SK-N-SH (cell line): ENCODE measurements around the gene PLSCR1. TPM values are rescaled to one million over a fixed set of nuclear protein-coding genes. Genes with fewer than 3 reads are reported as not detected.
A peak's percentile ranks its signal among the peaks of the same experiment; 100 is the strongest.

Experiments used
- CTCF ChIA-PET: fragments of 300-600, 350-600 bp; formaldehyde crosslinking; extraction: SDS; loops from one replicate; lab custom pipeline; 2021; lab: Yijun Ruan, JAX
- POLR2A ChIA-PET: fragments of 350-600 bp; sonication (Branson Sonifier 250); formaldehyde crosslinking; extraction: SDS; loops from one replicate; lab custom pipeline; 2020; ENCODE audit warnings: antibody characterized with exemption, inconsistent platforms; lab: Yijun Ruan, JAX
- DNase-seq: peaks from one replicate; pipeline ENCODE4 v3.0.0; 2012
- H2AFZ ChIP-seq: fragments of 200-600 bp; sonication (generic); 2 replicates; pipeline ENCODE4 v1.8.1; 2016; ENCODE audit warnings: antibody characterized with exemption, mild to moderate bottlenecking, low read depth
- H3F3A ChIP-seq: fragments of 200-600 bp; sonication (generic); replicated peaks from 2 replicates; pipeline ENCODE3; 2016; ENCODE audit warnings: antibody characterized with exemption, mild to moderate bottlenecking; ENCODE audit not compliant: insufficient read depth
- H3K27ac ChIP-seq, 2 experiments: fragments of 200-500 bp in 1 of 2; fragments of 200-600 bp in 1 of 2; sonication (Bioruptor generic) in 1 of 2; sonication (generic), shearing (Covaris generic) in 1 of 2; 2 replicates each; pipeline versions ENCODE4 v1.5.1 to v1.6.1; 2014 to 2016; ENCODE audit warnings: low read depth in 2 of 2, inconsistent platforms in 1 of 2, low read length in 1 of 2, mild to moderate bottlenecking in 1 of 2, mixed read lengths in 1 of 2
- H3K27me3 ChIP-seq: fragments of 200-600 bp; sonication (generic), shearing (Covaris generic); 2 replicates; pipeline ENCODE4 v1.6.1; 2016; ENCODE audit warnings: mixed run types; ENCODE audit not compliant: insufficient read depth
- H3K36me3 ChIP-seq, 2 experiments: fragments of 200-500 bp in 1 of 2; fragments of 200-600 bp in 1 of 2; sonication (Bioruptor generic) in 1 of 2; sonication (generic) in 1 of 2; replicated peaks in 1 of 2; 2 replicates each; pipeline versions ENCODE3 to v1.5.1; 2014 to 2016; ENCODE audit warnings: low read length in 1 of 2, mild to moderate bottlenecking in 1 of 2; ENCODE audit not compliant: insufficient read depth in 2 of 2, control insufficient read depth in 1 of 2
- H3K4me1 ChIP-seq, 2 experiments: fragments of 200-500 bp in 1 of 2; fragments of 200-600 bp in 1 of 2; sonication (Bioruptor generic) in 1 of 2; sonication (generic), shearing (Covaris generic) in 1 of 2; 2 replicates each; pipeline versions ENCODE4 v1.5.1 to v1.6.1; 2014 to 2016; ENCODE audit warnings: low read depth in 1 of 2, low read length in 1 of 2, mixed run types in 1 of 2; ENCODE audit not compliant: insufficient read depth in 2 of 2, control insufficient read depth in 1 of 2
- H3K4me2 ChIP-seq: fragments of 200-600 bp; sonication (generic), shearing (Covaris generic); 2 replicates; pipeline ENCODE4 v1.6.1; 2017; ENCODE audit warnings: mixed run types
- H3K4me3 ChIP-seq, 2 experiments: fragments of 200-500 bp in 1 of 2; fragments of 200-600 bp in 1 of 2; sonication (Bioruptor generic) in 1 of 2; sonication (generic), shearing (Covaris generic) in 1 of 2; 2 replicates each; pipeline versions ENCODE4 v1.5.1 to v1.8.1; 2014 to 2016; ENCODE audit warnings: low read depth in 2 of 2, inconsistent platforms in 1 of 2, low read length in 1 of 2, mild to moderate bottlenecking in 1 of 2, mixed read lengths in 1 of 2, moderate library complexity in 1 of 2
- H3K79me2 ChIP-seq: fragments of 200-600 bp; sonication (generic); 2 replicates; pipeline ENCODE4 v1.8.1; 2017; ENCODE audit warnings: mild to moderate bottlenecking; ENCODE audit not compliant: insufficient read depth
- H3K9ac ChIP-seq: fragments of 200-600 bp; sonication (generic); 2 replicates; pipeline ENCODE4 v1.6.1; 2017; ENCODE audit warnings: mixed run types
- H3K9me2 ChIP-seq: fragments of 200-600 bp; sonication (generic); 2 replicates; pipeline ENCODE4 v1.6.1; 2017; ENCODE audit warnings: mixed run types
- H3K9me3 ChIP-seq: fragments of 200-600 bp; sonication (generic); 2 replicates; pipeline ENCODE4 v1.6.1; 2017; ENCODE audit warnings: mixed run types, mild to moderate bottlenecking, moderate library complexity
- H4K20me1 ChIP-seq: fragments of 200-600 bp; sonication (generic); 2 replicates; pipeline ENCODE4 v1.6.1; 2017; ENCODE audit warnings: mild to moderate bottlenecking, mixed run types; ENCODE audit not compliant: insufficient read depth
- CTCF ChIP-seq: fragments of 200-600 bp; sonication (generic); IDR thresholded peaks from 2 replicates; pipeline ENCODE4 v1.6.1; 2017; ENCODE audit warnings: antibody characterized with exemption, mild to moderate bottlenecking, moderate library complexity
- ELF1 ChIP-seq: IDR thresholded peaks from 2 replicates; pipeline ENCODE4 v1.4.0; 2012
- FOSL2 ChIP-seq: IDR thresholded peaks from 2 replicates; pipeline ENCODE4 v1.4.0; 2012; ENCODE audit warnings: low read depth, mild to moderate bottlenecking, moderate library complexity, borderline replicate concordance
- GATA2 ChIP-seq: sonication (generic); formaldehyde crosslinking; IDR thresholded peaks from 2 replicates; pipeline ENCODE4 v1.5.0; 2020; ENCODE audit warnings: mild to moderate bottlenecking, missing genetic modification reagents
- IRF3 ChIP-seq: fragments of 150-350 bp; IDR thresholded peaks from 2 replicates; pipeline ENCODE4 v1.6.1; 2016; ENCODE audit warnings: mild to moderate bottlenecking, low read depth, low read length
- JUND ChIP-seq: IDR thresholded peaks from 2 replicates; pipeline ENCODE4 v1.4.0; 2012
- NFIC ChIP-seq: IDR thresholded peaks from 2 replicates; pipeline ENCODE4 v1.4.0; 2012; ENCODE audit warnings: borderline replicate concordance
- POLR2AphosphoS5 ChIP-seq: IDR thresholded peaks from 2 replicates; pipeline ENCODE4 v1.6.1; 2012; ENCODE audit warnings: low read depth, low read length
- RAD21 ChIP-seq: IDR thresholded peaks from 2 replicates; pipeline ENCODE4 v1.6.1; 2012; ENCODE audit warnings: mild to moderate bottlenecking, low read length
- RFX5 ChIP-seq: IDR thresholded peaks from 2 replicates; pipeline ENCODE4 v1.6.1; 2012; ENCODE audit warnings: mild to moderate bottlenecking, improper control_type of control experiment, low read length
- RXRA ChIP-seq: IDR thresholded peaks from 2 replicates; pipeline ENCODE4 v1.4.0; 2012; ENCODE audit warnings: low read depth, mild to moderate bottlenecking, borderline replicate concordance
- SIN3A ChIP-seq: IDR thresholded peaks from 2 replicates; pipeline ENCODE4 v1.6.1; 2012; ENCODE audit warnings: low read depth, mild to moderate bottlenecking, low read length, moderate library complexity, borderline replicate concordance
- SMC3 ChIP-seq: IDR thresholded peaks from 2 replicates; pipeline ENCODE4 v1.6.1; 2012; ENCODE audit warnings: low read depth, low read length, improper control_type of control experiment
- TAF1 ChIP-seq: IDR thresholded peaks from 2 replicates; pipeline ENCODE4 v1.6.1; 2012; ENCODE audit warnings: low read depth, mild to moderate bottlenecking, low read length, moderate library complexity, borderline replicate concordance
- TCF12 ChIP-seq: IDR thresholded peaks from 2 replicates; pipeline ENCODE4 v1.4.0; 2012
- TEAD4 ChIP-seq: IDR thresholded peaks from 2 replicates; pipeline ENCODE4 v1.4.0; 2012; ENCODE audit warnings: mild to moderate bottlenecking, borderline replicate concordance; ENCODE audit not compliant: insufficient read depth
- YY1 ChIP-seq: IDR thresholded peaks from 2 replicates; pipeline ENCODE4 v1.4.0; 2012; ENCODE audit warnings: low read depth, mild to moderate bottlenecking
- ZBTB33 ChIP-seq: IDR thresholded peaks from 2 replicates; pipeline ENCODE4 v1.4.0; 2012; ENCODE audit warnings: low read depth, borderline replicate concordance
- WGBS: methylation state at CpG from one replicate; pipeline ENCODE4 v1.1.6; 2017; ENCODE audit warnings: low lambda C conversion rate; 5-methylcytosine and 5-hydroxymethylcytosine counted together
- polyA plus RNA-seq, 3 experiments: library from polyadenylated mRNA; depleted of rRNA; stranded (reverse); fragments of >200 nt; gene quantifications; 2 replicates each; pipeline ENCODE4 v1.2.3, GENCODE V29; 2012

Gene PLSCR1
- polyA plus RNA-seq, 1 of the 3 experiments (the other 2 are of a cell fraction), result 10.9 TPM

GRCh38 chr3:146581951-146582467, 37.6 kb upstream of the PLSCR1 start (continued):
- TF ChIP-seq CTCF (no peak), JUND (no peak), FOSL2 (no peak), ZBTB33 (no peak), ELF1 (no peak), POLR2AphosphoS5 (no peak), TEAD4 (no peak), SIN3A (no peak), NFIC (no peak), RXRA (no peak), TCF12 (no peak)

GRCh38 chr3:146581080-146581601, 36.7 kb upstream of the PLSCR1 start:
- H3K4me2 ChIP-seq, result no peak overlapping the region
- no peaks in the 10 kb centered on the region for H4K20me1 ChIP-seq
- no peak overlapping the region for H3K4me3 ChIP-seq
- H3K9me3 ChIP-seq, result no peaks in the 10 kb centered on the region
- no peaks in the 10 kb centered on the region for H3K27me3 ChIP-seq
- ChIA-PET POLR2A (no interaction called here), CTCF (interaction anchor here (1.3 kb wide), 1 partner anchor 12 kb away, joined by 3 read pairs; no protein-coding TSS in a partner anchor)
- H3K9me2 ChIP-seq, result no peaks in the 10 kb centered on the region
- H3K79me2 ChIP-seq, result no peaks in the 10 kb centered on the region
- no peaks in the 10 kb centered on the region for H3F3A ChIP-seq
- H3K9ac ChIP-seq, result no peak overlapping the region
- H3K27ac ChIP-seq, result no peak overlapping the region
- no peaks in the 10 kb centered on the region for H3K36me3 ChIP-seq
- no peak for TF ChIP-seq ELF1
- TF ChIP-seq SMC3, result no peak
- no peak for TF ChIP-seq TEAD4
- H2AFZ ChIP-seq, result no peak overlapping the region
- DNase-seq, result no peak
- WGBS, result 3% methylated on average over 1 of the region's 1 CpG
- no peaks in the 10 kb centered on the region for H3K4me1 ChIP-seq

- Histone ChIP-seq H3K9me2 (no peaks in the 10 kb centered on the region), H4K20me1 (no peaks in the 10 kb centered on the region), H3K9me3 (no peaks in the 10 kb centered on the region), H3K4me3 (no peak overlapping the region), H3K79me2 (no peaks in the 10 kb centered on the region), H3K4me2 (no peak overlapping the region), H3K4me1 (no peaks in the 10 kb centered on the region), H3K27me3 (no peaks in the 10 kb centered on the region; the same call in 1 of the 2 replicates), H2AFZ (no peak overlapping the region), H3F3A (no peaks in the 10 kb centered on the region), H3K27ac (no peak overlapping the region), H3K9ac (no peak overlapping the region), H3K36me3 (no peaks in the 10 kb centered on the region)
- POLR2A ChIA-PET, result no interaction called here
- CTCF ChIA-PET, result interaction anchor here (0.6 to 2.0 kb wide), 11 partner anchors 9 to 520 kb away, joined by 3 to 10 read pairs (median 5); no protein-coding TSS in a partner anchor
- TF ChIP-seq RFX5, result no peak
- TF ChIP-seq IRF3, result no peak
- no peak for TF ChIP-seq POLR2AphosphoS5
- peak; percentile 72 for TF ChIP-seq RAD21
- TF ChIP-seq SMC3, result peak; percentile 43
- no peak for TF ChIP-seq TCF12
- TF ChIP-seq ELF1, result no peak
- TF ChIP-seq CTCF, result peak; percentile 69
- no peak for TF ChIP-seq TAF1
- no peak for TF ChIP-seq FOSL2
- no peak for TF ChIP-seq SIN3A
- TF ChIP-seq YY1, result no peak
- TF ChIP-seq GATA2, result no peak
- DNase-seq, result peak; percentile 1
Measured at GRCh38 chr3:146577662-146578061, 33.3 kb upstream of the PLSCR1 start.
